Esophagus (tissue), 2 donors: ENCODE measurements around the gene MYOF. TPM values are rescaled to one million over a fixed set of nuclear protein-coding genes. Genes with fewer than 3 reads are reported as not detected.
"Not testable (repeated sequence)": the region's sequence is repeated elsewhere in the genome, so short reads cannot be mapped to it uniquely, and the experiment has no call there.

ENCODE experiments used
- H3K27ac ChIP-seq, 2 donors: one replicate each; pipeline ENCODE4 v1.5.1; 2013; ENCODE audit warnings: low read depth in 2 of 2, mild to moderate bottlenecking in 2 of 2, inconsistent platforms in 1 of 2, low read length in 1 of 2, moderate library complexity in 1 of 2
- H3K27me3 ChIP-seq, 2 donors: one replicate each; pipeline ENCODE4 v1.6.1; 2013; ENCODE audit warnings: low read length in 2 of 2, control low read depth in 1 of 2, mild to moderate bottlenecking in 1 of 2; ENCODE audit not compliant: insufficient read depth in 2 of 2, control insufficient read depth in 1 of 2
- H3K36me3 ChIP-seq, 2 donors: one replicate each; pipeline ENCODE4 v1.6.1; 2013; ENCODE audit warnings: low read length in 1 of 2; ENCODE audit not compliant: control insufficient read depth in 2 of 2, insufficient read depth in 2 of 2
- H3K4me1 ChIP-seq, 2 donors: one replicate each; pipeline ENCODE4 v1.6.1; 2013; ENCODE audit warnings: low read length in 1 of 2; ENCODE audit not compliant: control insufficient read depth in 2 of 2, insufficient read depth in 2 of 2
- H3K4me3 ChIP-seq, 2 donors: one replicate each; pipeline ENCODE4 v1.5.1; 2013; ENCODE audit warnings: low read length in 2 of 2, mild to moderate bottlenecking in 2 of 2, low read depth in 1 of 2, moderate library complexity in 1 of 2
- H3K9me3 ChIP-seq, 2 donors: one replicate each; pipeline ENCODE4 v1.6.1; 2013; ENCODE audit warnings: mild to moderate bottlenecking in 2 of 2, low read depth in 1 of 2, low read length in 1 of 2, moderate library complexity in 1 of 2; ENCODE audit not compliant: control insufficient read depth in 2 of 2, insufficient read depth in 1 of 2
- WGBS, 2 donors: extraction: QIAGEN DNeasy Blood & Tissue Kit; methylation state at CpG; one replicate each; pipeline ENCODE4 v1.1.7; 2013; 5-methylcytosine and 5-hydroxymethylcytosine counted together
- polyA plus RNA-seq, 2 donors: library from polyadenylated mRNA; stranded (reverse); fragments of 200-250 nt; gene quantifications; one replicate each; pipeline ENCODE4 v1.2.3, GENCODE V29; 2013
- donor health status: healthy with polysubstance abuse.
- donor health status: Bipolar disorder and iron deficiency.

Gene MYOF
- polyA plus RNA-seq, 2 donors, result 30.2 to 32.1 TPM

DNA sequence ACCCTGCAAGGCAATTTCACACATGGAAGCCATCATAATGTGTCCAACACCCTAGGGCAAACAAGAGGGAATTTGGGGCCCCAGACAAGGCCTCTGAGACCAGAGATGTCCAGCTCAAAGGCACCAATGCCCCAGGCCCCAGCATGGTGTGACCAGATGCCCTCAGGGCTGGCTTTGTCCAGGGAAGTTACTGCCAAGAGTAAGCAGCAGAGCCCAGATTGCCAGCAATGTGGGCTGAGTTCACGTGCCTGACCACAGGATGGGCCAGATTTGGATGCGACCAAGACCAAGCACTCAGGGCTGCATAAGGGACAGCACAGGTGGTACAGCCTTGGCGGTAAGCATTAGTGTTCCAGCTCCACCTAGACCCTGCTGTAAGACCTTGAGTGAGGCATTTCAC is 12.7 kb downstream of the MYOF start:
- peaks cover 5 to 22% of the 10 kb centered on the region in 2 donors for H3K4me1 ChIP-seq
- 83 to 90% methylated on average over 3 of the region's 3 CpGs for WGBS, 2 donors
- no peaks in the 10 kb centered on the region for H3K9me3 ChIP-seq

DNA sequence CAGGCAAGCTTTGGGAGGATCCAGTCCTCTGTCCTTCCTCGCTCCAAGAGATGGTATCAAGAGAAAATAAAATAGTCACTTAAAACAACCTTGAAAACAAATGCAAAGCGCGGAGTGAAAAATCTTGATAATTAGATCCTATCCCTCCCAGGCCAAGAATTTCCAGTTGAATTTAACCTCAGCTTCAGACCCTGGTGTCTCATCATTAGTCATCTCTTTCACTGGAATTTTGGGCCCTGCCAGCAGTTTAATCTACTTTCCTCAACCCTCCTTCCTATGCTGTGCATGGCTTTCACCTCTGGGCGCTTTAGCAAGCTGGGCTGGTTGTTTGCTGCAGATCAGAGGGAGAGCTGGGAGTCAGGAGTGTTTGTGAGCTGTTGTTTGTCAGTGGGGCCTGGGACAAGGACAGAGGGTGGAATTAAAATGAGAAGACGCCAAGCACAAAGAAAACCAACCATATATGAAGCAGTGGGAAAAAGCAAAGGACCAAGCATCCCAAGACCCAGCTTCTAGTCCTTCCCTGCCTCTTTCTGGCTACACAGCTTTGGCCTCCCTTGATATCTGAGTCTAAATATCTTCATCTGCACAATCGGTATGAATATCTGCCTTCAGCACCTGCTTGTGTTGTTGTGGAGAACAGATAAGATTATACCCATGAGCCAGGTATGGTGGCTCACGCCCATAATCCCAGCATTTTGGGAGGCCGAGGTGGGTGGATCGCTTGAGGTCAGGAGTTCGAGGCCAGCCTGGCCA is 13.5 kb downstream of the MYOF start:
- 54 to 66% methylated on average over 10 of the region's 10 CpGs for WGBS, 2 donors
- H3K4me1 ChIP-seq, result peaks cover 3 to 22% of the 10 kb centered on the region in 2 donors
- no peaks in the 10 kb centered on the region for H3K9me3 ChIP-seq
- H3K4me3 ChIP-seq, result no peak overlapping the region
- peak overlapping the region; percentile 83 to 94 for H3K27ac ChIP-seq
- H3K36me3 ChIP-seq, result peaks cover 0 to 2% of the 10 kb centered on the region in 2 donors
- no peaks in the 10 kb centered on the region for H3K27me3 ChIP-seq

More for the DNA sequence above, 12.7 kb downstream of the MYOF start:
- Histone ChIP-seq H3K27ac (peak overlapping the region; percentile 83 to 94), H3K36me3 (peaks cover 0 to 2% of the 10 kb centered on the region in 2 donors), H3K4me3 (no peak overlapping the region), H3K27me3 (no peaks in the 10 kb centered on the region)

DNA sequence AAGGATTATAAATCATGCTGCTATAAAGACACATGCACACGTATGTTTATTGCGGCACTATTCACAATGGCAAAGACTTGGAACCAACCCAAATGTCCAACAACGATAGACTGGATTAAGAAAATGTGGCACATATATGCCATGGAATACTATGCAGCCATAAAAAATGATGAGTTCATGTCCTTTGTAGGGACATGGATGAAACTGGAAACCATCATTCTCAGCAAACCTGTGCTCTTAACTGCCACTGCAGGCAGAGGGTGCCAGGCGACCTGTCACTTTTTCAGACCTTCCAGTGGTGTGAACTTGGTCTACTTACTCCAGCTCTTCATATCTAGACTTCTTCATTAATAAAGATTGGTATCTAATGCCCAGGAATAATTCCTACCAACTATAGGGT is 14.5 kb downstream of the MYOF start:
- not testable (repeated sequence) for H3K9me3 ChIP-seq, H3K4me3 ChIP-seq, H3K27me3 ChIP-seq, H3K36me3 ChIP-seq
- peaks cover 0 to 18% of the 10 kb centered on the region in 2 donors for H3K4me1 ChIP-seq
- 77 to 87% methylated on average over 2 to 3 of the region's 4 CpGs for WGBS, 2 donors
- peak overlapping the region; percentile 83 to 91 for H3K27ac ChIP-seq

DNA sequence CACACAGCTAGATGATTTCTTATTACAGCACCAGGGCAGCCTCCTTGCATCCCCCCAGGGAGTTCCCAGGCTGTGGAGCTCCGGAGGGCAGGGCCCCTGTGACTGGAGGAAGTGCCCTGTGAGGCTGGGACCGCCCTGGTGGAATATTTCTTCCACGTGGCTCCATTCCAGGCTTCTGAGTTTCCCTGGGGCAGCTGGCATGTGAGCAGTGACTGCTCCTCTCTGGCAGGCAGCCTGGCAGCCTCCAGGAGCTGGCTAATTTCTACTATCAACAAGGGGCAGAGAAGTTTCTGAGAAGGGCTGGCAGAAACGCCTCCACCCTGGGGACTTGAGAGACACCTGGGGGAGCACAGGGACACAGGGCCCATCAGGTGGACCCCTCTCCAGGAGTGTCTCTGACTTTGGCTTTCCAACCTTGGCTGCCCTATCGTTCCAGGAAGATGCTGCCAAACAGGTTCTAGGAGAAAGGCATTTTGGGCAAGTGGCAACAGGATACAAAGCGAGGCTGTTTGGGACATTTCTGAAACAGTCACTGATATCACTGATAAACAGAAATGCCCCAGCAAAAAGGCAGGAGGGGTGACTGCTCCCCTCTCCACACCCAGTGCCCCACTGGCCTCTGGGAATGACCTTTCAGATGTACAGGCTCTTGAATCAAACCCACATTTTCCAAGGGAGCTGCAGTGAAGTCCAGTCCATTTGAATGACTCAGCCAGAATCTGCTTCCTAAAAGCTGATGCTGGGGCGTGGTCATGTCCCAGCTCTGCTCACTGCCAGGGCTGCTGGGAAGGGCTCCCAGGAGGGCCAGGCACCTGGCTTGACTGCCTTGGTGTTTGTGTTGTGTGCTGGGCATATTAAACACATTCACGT is 16.1 kb downstream of the MYOF start:
- Histone ChIP-seq H3K36me3 (no peaks in the 10 kb centered on the region), H3K27ac (peak overlapping the region; percentile 98 to 99), H3K9me3 (no peaks in the 10 kb centered on the region), H3K27me3 (no peaks in the 10 kb centered on the region), H3K4me1 (peaks cover 0 to 20% of the 10 kb centered on the region in 2 donors), H3K4me3 (no peak overlapping the region)
- WGBS, 2 donors, result 19% methylated on average over 8 of the region's 8 CpGs

DNA sequence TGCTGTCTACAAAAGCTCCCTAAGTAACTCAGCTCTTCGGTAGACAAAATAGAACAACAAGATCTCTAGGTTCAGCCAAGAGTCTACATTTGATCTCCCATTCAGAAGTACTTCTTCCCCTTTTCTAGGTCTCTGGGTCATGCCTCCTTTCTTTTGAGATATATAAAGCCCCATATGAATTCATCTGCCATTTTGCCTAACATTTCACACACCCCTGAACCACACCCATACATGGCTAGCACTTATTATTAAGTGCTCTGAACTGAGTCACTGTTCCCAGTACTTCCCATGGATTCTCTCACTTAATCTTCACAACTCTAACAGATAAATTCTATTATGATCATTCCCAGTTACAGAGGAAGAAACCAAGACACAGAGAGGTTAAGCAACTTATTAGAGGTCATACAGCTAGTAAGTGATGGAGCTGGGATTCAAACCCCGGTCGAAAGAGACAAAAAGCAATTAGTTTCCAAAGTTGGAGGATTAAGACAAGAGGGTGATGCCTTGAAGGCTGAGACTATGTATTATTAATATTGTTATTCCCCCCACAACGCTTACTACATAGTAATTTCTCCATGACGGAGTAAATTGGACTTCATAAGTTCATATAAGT is 17.3 kb downstream of the MYOF start:
- peak overlapping the region; percentile 89 to 98 for H3K27ac ChIP-seq
- WGBS, 2 donors, result 70 to 73% methylated on average over 5 of the region's 5 CpGs
- no peak overlapping the region for H3K4me3 ChIP-seq
- peaks cover 0 to 20% of the 10 kb centered on the region in 2 donors for H3K4me1 ChIP-seq
- H3K36me3 ChIP-seq, result no peaks in the 10 kb centered on the region
- no peaks in the 10 kb centered on the region for H3K9me3 ChIP-seq
- no peaks in the 10 kb centered on the region for H3K27me3 ChIP-seq

DNA sequence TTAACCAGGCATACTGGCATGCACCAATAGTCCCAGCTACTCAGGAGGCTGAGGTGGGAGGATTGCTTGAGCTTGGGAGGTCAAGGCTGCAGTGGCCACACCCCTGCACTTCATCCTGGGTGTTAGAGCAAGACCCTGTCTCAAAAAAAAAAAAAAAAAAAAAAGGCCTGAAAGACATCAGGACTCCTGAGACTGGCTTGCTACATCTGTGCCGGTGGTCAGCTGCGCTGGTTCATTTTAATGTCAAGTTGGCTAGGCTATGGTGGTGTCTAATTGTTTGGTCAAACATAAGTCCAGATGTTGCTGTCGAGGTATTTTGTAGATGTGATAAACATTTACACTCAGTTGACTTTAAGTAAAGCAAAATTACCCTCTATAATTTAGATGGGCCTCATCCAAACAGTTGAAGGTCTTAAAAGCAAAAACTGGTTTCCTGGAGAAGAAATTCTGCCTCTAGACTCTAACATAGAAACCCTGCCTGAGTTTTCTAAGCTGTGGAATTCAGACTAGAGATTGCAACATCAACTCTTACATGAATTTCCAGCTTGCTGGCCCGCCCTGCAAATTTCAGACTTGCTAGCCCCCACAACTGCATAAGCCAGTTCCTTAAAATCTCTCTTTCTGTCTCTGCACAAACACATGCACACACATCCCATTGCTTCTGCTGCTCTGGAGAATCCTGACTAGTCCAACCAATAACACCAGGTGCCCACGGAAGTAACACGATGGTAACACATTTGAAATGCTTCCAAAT is 18.2 kb downstream of the MYOF start:
- Histone ChIP-seq H3K4me1 (peaks cover 0 to 16% of the 10 kb centered on the region in 2 donors), H3K27ac (peak overlapping the region; percentile 91 to 98), H3K4me3 (peak overlapping the region in 1 of 2 donors; percentile 3), H3K36me3 (no peaks in the 10 kb centered on the region), H3K9me3 (no peaks in the 10 kb centered on the region), H3K27me3 (no peaks in the 10 kb centered on the region)
- WGBS, 2 donors, result 48 to 52% methylated on average over 6 of the region's 6 CpGs

DNA sequence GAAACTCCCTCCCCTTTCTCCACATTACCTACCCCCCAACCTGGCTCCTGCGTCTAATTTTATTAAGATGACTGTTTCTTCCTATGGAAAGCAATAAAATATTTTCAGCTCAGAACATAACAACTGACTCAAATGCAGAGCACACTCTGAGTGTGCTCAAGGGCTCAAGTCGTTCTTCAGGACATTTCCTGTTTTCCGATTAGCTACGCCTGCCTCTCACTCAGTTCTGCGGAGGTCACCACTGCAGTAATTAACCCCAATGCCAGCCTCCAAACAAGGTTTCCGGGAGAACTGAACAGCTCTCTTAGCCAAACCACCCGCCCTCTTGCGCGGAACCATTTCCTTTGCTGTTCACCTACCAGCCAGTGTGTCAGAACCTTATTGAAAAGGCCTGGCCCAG is 19.3 kb downstream of the MYOF start:
- H3K27me3 ChIP-seq, result no peaks in the 10 kb centered on the region
- WGBS, 2 donors, result 42 to 49% methylated on average over 9 of the region's 9 CpGs
- peaks cover 0 to 16% of the 10 kb centered on the region in 2 donors for H3K4me1 ChIP-seq
- no peak overlapping the region for H3K4me3 ChIP-seq
- no peaks in the 10 kb centered on the region for H3K36me3 ChIP-seq
- peak overlapping the region; percentile 74 to 91 for H3K27ac ChIP-seq
- no peaks in the 10 kb centered on the region for H3K9me3 ChIP-seq

DNA sequence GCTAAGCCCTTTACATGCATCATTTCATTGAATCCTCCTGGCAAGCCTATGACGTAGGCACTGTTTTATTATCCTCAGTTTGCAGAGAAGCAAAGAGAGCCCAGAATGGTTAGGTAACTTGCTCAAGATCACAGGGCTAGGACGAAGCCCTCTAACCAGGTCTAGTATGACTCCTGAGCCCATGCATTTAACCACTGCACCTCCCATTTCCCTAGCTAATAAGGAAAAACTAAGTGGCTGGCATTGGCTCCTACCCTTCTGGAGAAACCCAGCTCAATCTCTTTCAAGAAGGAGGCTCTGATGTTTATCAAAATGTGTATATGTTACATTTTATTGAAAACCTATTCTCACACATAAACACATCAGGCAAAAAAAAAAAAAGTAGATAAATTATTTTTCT is 19.8 kb downstream of the MYOF start:
- no peaks in the 10 kb centered on the region for H3K9me3 ChIP-seq
- peak overlapping the region; percentile 82 to 86 for H3K27ac ChIP-seq
- no peaks in the 10 kb centered on the region for H3K36me3 ChIP-seq
- H3K27me3 ChIP-seq, result no peaks in the 10 kb centered on the region
- no peak overlapping the region for H3K4me3 ChIP-seq
- peaks cover 0 to 16% of the 10 kb centered on the region in 2 donors for H3K4me1 ChIP-seq
- 22 to 45% methylated on average over 2 of the region's 2 CpGs for WGBS, 2 donors

DNA sequence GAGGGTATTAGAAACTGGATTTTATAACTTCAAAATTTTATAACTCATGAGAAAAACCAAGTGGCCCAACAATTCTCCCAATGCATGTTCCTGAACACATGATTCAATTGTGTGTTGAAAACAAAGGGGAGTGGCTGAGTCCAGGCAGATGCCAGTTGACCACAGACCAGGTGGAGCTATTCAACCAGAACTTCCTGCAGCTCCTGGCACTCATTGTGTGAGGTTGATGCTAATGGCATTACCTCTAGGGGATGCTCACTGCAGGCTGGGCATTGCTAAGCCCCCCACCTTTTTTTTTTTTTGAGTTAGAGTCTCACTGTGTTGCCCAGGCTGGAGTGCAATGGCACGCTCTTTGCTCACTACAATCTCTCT is 20.3 kb downstream of the MYOF start:
- H3K4me3 ChIP-seq, result no peak overlapping the region
- 82 to 100% methylated on average over 1 of the region's 1 CpG for WGBS, 2 donors
- H3K27me3 ChIP-seq, result no peaks in the 10 kb centered on the region
- peak overlapping the region; percentile 82 to 86 for H3K27ac ChIP-seq
- no peaks in the 10 kb centered on the region for H3K9me3 ChIP-seq
- peaks cover 0 to 15% of the 10 kb centered on the region in 2 donors for H3K4me1 ChIP-seq
- no peaks in the 10 kb centered on the region for H3K36me3 ChIP-seq
